HepG2 (cell line): ENCODE measurements around the gene GNL2. TPM values are rescaled to one million over a fixed set of nuclear protein-coding genes. Genes with fewer than 3 reads are reported as not detected.

ENCODE experiments used
- ATAC-seq: fragments of 200-7000 bp; cut with Tn5 transposase; 3 replicates; pipeline ENCODE4 v1.9.1; 2020; ENCODE audit warnings: mild to moderate bottlenecking, moderate library complexity
- BruUV-seq: library from RNA; stranded (reverse); fragments of 400-500 nt; replicated peaks from 2 replicates; lab custom pipeline; 2021; lab: Mats Ljungman, UMichigan
- CTCF ChIA-PET: fragments of 300-600 bp; formaldehyde crosslinking; extraction: SDS; loops from one replicate; lab custom pipeline; 2021; ENCODE audit warnings: low total read pairs, inconsistent platforms, low intra/inter-chr PET ratio; lab: Yijun Ruan, JAX
- POLR2A ChIA-PET: fragments of 350-600 bp; sonication (Branson Sonifier 250); formaldehyde crosslinking; loops from one replicate; lab custom pipeline; 2020; ENCODE audit warnings: antibody characterized with exemption, inconsistent platforms; lab: Yijun Ruan, JAX
- DNase-seq: peaks from one replicate; pipeline ENCODE4 v3.0.0-alpha.2; 2015; ENCODE audit warnings: low spot score
- FAIRE-seq: peaks from 3 replicates; lab custom pipeline; 2011; peaks lifted over from hg19 to GRCh38; lab: Jason Lieb, UNC
- H2AFZ ChIP-seq: one replicate; pipeline ENCODE4 v1.6.1; 2011; ENCODE audit warnings: low read length, inconsistent platforms
- H3K27ac ChIP-seq: fragments of 300-600 bp; 3 replicates; pipeline ENCODE4 v1.8.0; 2011; ENCODE audit warnings: mixed run types, mild to moderate bottlenecking, mixed read lengths, low read length, inconsistent platforms; ENCODE audit not compliant: insufficient read depth; ENCODE audit errors: extremely low read length
- H3K27me3 ChIP-seq, 2 experiments: fragments of 200-600 bp in 1 of 2; 2 replicates in 1 of 2; 3 replicates in 1 of 2; pipeline versions ENCODE4 v1.6.0 to v1.8.0; 2011; ENCODE audit warnings: low read length in 2 of 2, mild to moderate bottlenecking in 2 of 2, moderate library complexity in 2 of 2, inconsistent platforms in 1 of 2; ENCODE audit not compliant: insufficient read depth in 2 of 2, control insufficient read depth in 1 of 2
- H3K36me3 ChIP-seq, 2 experiments: fragments of 200-600 bp in 1 of 2; replicated peaks in 1 of 2; 2 replicates in 1 of 2; 3 replicates in 1 of 2; pipeline versions ENCODE4 v1.5.1 to v1.8.0; 2011; ENCODE audit warnings: low read length in 2 of 2, inconsistent platforms in 1 of 2; ENCODE audit not compliant: insufficient read depth in 2 of 2, control insufficient read depth in 1 of 2
- H3K4me1 ChIP-seq: 2 replicates; pipeline ENCODE4 v1.5.1; 2012; ENCODE audit warnings: low read length, inconsistent platforms; ENCODE audit not compliant: insufficient read depth
- H3K4me2 ChIP-seq: 2 replicates; pipeline ENCODE4 v1.6.0; 2011; ENCODE audit warnings: low read depth, low read length, inconsistent platforms
- H3K4me3 ChIP-seq, 3 experiments: fragments of 200-600 bp in 1 of 3; sonication (generic), shearing (Covaris generic) in 1 of 3; replicated peaks in 1 of 3; 2 replicates each; pipeline ENCODE4 v1.5.1; 2011 to 2016; ENCODE audit warnings: low read length in 3 of 3, inconsistent platforms in 2 of 3, low read depth in 2 of 3, mild to moderate bottlenecking in 2 of 3, control low read depth in 1 of 3, mixed read lengths in 1 of 3; ENCODE audit not compliant: insufficient read depth in 1 of 3
- H3K79me2 ChIP-seq: one replicate; pipeline ENCODE4 v1.6.1; 2011; ENCODE audit warnings: low read length, inconsistent platforms; ENCODE audit not compliant: insufficient read depth
- H3K9ac ChIP-seq: 2 replicates; pipeline ENCODE4 v1.6.0; 2011; ENCODE audit warnings: mild to moderate bottlenecking, low read depth, low read length, inconsistent platforms; ENCODE audit not compliant: insufficient read depth
- H3K9me3 ChIP-seq: 2 replicates; pipeline ENCODE4 v1.5.1; 2012; ENCODE audit warnings: mild to moderate bottlenecking, low read length
- H4K20me1 ChIP-seq: 2 replicates; pipeline ENCODE4 v1.6.0; 2011; ENCODE audit warnings: inconsistent platforms, mild to moderate bottlenecking, low read length, moderate library complexity; ENCODE audit not compliant: insufficient read depth
- HOXA9 ChIP-seq: sonication (generic); formaldehyde crosslinking; IDR thresholded peaks from 2 replicates; pipeline ENCODE4 v1.8.1; 2022; ENCODE audit warnings: missing genetic modification reagents, mild to moderate bottlenecking, moderate library complexity, borderline replicate concordance
- SATB2 ChIP-seq: sonication (generic); formaldehyde crosslinking; IDR thresholded peaks from 2 replicates; pipeline ENCODE4 v1.5.0; 2020; ENCODE audit warnings: missing genetic modification reagents
- WGBS: methylation state at CpG from one replicate; pipeline ENCODE4 v1.1.6; 2017; ENCODE audit warnings: low lambda C conversion rate; 5-methylcytosine and 5-hydroxymethylcytosine counted together
- in situ Hi-C: cut with HindIII; loops from 2 replicates; pipeline ENCODE4 v1.10.0; 2017; ENCODE audit warnings: low pct_unique_long_range_greater_than_20kb; ENCODE audit not compliant: extremely low pct_ligation_motif_present
- intact Hi-C: fragments of 100-400 bp; cut with micrococcal nuclease; formaldehyde crosslinking; loops from one replicate; pipeline ENCODE4 v1.10.0; 2022; ENCODE audit not compliant: unreplicated experiment
- polyA plus RNA-seq, 8 experiments: library from polyadenylated mRNA; depleted of rRNA in 3 of 8; stranded (reverse) in 7 of 8; unstranded in 1 of 8; fragments of >200 nt; fragmentation: Illumina TruSeq in 4 of 8; extraction: Trizol in 4 of 8; gene quantifications; 2 replicates each; pipeline versions ENCODE4 v1.2.1 to v1.2.3, GENCODE V29; 2011 to 2016; ENCODE audit warnings: low read depth in 4 of 8, missing spikeins in 1 of 8, mixed read lengths in 1 of 8; ENCODE audit not compliant: insufficient read depth in 1 of 8
- total RNA-seq, 5 experiments: library from RNA; depleted of rRNA; stranded (reverse); fragments of >200 nt; fragmentation: Illumina TruSeq; extraction: Trizol; gene quantifications; 2 replicates each; pipeline ENCODE4 v1.2.3, GENCODE V29; 2016; ENCODE audit warnings: low read depth in 1 of 5
- TF ChIP-seq, protein P1 (sequence below): sonication (generic); formaldehyde crosslinking; IDR thresholded peaks from 2 replicates; pipeline ENCODE4 v1.4.0; 2020; ENCODE audit warnings: missing genetic modification reagents
- TF ChIP-seq, protein P2 (sequence below): sonication (generic); formaldehyde crosslinking; IDR thresholded peaks from 2 replicates; pipeline ENCODE4 v1.8.1; 2023; ENCODE audit warnings: mild to moderate bottlenecking, inconsistent platforms, moderate library complexity, missing genetic modification reagents, borderline replicate concordance
- TF ChIP-seq, protein P3 (sequence below): sonication (generic); formaldehyde crosslinking; IDR thresholded peaks from 2 replicates; pipeline ENCODE4 v1.4.0; 2020; ENCODE audit warnings: missing genetic modification reagents

GNL2 gene
- total and polyA plus RNA-seq, 2 of the 13 experiments (the other 11 are each of a cell fraction or from before 2014, with no cell fraction given), result 32.1 to 72.1 TPM

DNA sequence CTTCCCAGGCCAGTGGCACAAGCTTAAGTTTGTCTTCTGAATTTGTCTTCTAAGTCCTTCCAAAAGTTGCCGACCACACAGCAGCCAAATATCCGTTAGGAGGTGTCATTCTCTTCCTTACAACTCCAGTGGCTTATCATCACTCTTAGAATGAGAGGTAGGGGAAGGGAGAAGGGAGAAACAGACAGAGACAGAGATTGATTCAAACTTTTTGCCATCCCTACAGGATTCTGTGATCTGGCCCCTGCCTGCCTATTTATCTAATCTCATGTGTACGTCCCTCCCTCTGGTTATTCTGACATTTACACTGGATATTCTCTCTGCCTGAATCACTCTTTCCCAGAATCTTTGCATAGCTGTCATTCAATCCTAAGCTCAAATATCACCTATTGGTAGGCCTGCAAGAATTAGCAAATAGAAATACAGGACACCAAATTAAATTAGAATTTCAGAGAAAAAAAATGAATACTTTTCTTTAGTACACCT lies 488 bp upstream of the GNL2 start:
- DNase-seq (no peak), ATAC-seq (peak; percentile 12; the same call in 2 of the 3 replicates), FAIRE-seq (no peak)
- in situ Hi-C loops, result no loop called here
- Histone ChIP-seq H3K4me3 (peak overlapping the region; percentile 20 to 90 (median 36); a peak in 5 of 6 replicates), H2AFZ (peak overlapping the region; percentile 1), H3K4me1 (peaks cover 25% of the 10 kb centered on the region), H3K9ac (no peak overlapping the region), H3K27ac (no peak overlapping the region), H4K20me1 (peaks cover 5% of the 10 kb centered on the region; the same call in 1 of the 2 replicates), H3K79me2 (peaks cover 32% of the 10 kb centered on the region), H3K27me3 (peaks cover 4 to 24% of the 10 kb centered on the region in 2 experiments; a peak in 3 of 5 replicates), H3K36me3 (peaks cover 6 to 22% of the 10 kb centered on the region in 2 experiments; a peak in 4 of 5 replicates), H3K4me2 (peak overlapping the region; percentile 68), H3K9me3 (no peaks in the 10 kb centered on the region)
- ChIA-PET CTCF (no interaction called here), POLR2A (interaction anchor here (0.8 to 1.4 kb wide), 6 partner anchors 42 to 263 kb away, joined by 3 to 14 read pairs (median 5); partner anchors contain the start of genes C1orf122, CDCA8, MEAF6 and MTF1)
- BruUV-seq, result no TSS peak
- 0 out of 2 replicates have a peak, but pooled peaks have one; percentile 37 for TF ChIP-seq SATB2 (CRISPR knock-in tag)
- TF ChIP-seq, protein P1, sequence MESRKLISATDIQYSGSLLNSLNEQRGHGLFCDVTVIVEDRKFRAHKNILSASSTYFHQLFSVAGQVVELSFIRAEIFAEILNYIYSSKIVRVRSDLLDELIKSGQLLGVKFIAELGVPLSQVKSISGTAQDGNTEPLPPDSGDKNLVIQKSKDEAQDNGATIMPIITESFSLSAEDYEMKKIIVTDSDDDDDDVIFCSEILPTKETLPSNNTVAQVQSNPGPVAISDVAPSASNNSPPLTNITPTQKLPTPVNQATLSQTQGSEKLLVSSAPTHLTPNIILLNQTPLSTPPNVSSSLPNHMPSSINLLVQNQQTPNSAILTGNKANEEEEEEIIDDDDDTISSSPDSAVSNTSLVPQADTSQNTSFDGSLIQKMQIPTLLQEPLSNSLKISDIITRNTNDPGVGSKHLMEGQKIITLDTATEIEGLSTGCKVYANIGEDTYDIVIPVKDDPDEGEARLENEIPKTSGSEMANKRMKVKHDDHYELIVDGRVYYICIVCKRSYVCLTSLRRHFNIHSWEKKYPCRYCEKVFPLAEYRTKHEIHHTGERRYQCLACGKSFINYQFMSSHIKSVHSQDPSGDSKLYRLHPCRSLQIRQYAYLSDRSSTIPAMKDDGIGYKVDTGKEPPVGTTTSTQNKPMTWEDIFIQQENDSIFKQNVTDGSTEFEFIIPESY, result no peak
- TF ChIP-seq, protein P2, sequence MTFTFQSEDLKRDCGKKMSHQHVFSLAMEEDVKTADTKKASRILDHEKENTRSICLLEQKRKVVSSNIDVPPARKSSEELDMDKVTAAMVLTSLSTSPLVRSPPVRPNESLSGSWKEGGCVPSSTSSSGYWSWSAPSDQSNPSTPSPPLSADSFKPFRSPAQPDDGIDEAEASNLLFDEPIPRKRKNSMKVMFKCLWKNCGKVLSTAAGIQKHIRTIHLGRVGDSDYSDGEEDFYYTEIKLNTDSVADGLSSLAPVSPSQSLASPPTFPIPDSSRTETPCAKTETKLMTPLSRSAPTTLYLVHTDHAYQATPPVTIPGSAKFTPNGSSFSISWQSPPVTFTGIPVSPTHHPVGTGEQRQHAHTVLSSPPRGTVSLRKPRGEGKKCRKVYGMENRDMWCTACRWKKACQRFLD (CRISPR knock-in tag), result 0 out of 2 replicates have a peak, but pooled peaks have one; percentile 3
- TF ChIP-seq HOXA9 (CRISPR knock-in tag), result no peak
- TF ChIP-seq, protein P3, sequence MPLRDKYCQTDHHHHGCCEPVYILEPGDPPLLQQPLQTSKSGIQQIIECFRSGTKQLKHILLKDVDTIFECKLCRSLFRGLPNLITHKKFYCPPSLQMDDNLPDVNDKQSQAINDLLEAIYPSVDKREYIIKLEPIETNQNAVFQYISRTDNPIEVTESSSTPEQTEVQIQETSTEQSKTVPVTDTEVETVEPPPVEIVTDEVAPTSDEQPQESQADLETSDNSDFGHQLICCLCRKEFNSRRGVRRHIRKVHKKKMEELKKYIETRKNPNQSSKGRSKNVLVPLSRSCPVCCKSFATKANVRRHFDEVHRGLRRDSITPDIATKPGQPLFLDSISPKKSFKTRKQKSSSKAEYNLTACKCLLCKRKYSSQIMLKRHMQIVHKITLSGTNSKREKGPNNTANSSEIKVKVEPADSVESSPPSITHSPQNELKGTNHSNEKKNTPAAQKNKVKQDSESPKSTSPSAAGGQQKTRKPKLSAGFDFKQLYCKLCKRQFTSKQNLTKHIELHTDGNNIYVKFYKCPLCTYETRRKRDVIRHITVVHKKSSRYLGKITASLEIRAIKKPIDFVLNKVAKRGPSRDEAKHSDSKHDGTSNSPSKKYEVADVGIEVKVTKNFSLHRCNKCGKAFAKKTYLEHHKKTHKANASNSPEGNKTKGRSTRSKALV (CRISPR knock-in tag), result 0 out of 2 replicates have a peak, but pooled peaks have one; percentile 20
- WGBS, result 6% methylated on average over 3 of the region's 3 CpGs
- intact Hi-C loops, result no loop called here
